ENCODE results near the gene GALR1.

The GALR1 gene

DNA sequence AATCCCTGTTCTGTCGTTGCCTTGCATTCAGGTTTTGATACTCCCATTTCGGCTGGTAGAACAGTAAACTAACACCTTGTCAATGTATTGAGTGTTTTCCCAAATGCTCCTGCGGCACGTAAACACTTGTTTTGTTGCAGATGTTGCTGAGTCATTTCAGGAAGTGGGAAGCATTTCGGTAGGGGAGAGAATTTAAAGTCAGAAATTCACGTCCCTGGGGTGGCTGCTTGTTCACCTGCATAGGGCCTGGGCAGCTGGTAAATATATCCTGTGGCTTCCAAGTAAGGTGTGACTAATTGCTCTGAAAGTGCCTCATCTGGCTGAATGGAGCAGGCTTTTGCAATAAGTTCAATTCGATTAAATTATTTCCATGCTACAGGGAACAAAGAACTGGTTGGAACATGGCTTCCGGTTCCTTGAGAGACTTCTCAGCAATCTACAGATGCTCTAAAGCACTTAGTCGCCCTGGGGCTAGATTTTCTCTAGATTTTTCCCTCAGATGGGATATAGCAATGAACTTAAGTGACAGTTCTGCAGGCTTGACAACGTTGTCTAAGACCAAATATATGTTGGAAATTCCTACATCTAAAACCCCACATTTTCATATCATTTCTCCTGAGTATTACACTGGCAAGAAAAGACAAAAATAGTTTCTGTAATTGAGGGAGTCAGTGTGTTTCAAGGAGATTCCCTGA is 5.2 kb downstream of the GALR1 start:
- TF ChIP-seq EGR1 (IDR thresholded peaks at IDR 0.05) (no peak), NFIC (IDR thresholded peaks at IDR 0.05) (no peak), TCF12 (IDR thresholded peaks at IDR 0.05; ENCODE audit: low read depth) (no peak), CEBPB (IDR thresholded peaks at IDR 0.05) (no peak), RAD21 (IDR thresholded peaks at IDR 0.05; ENCODE audit: low read depth) (no peak), MAX (IDR thresholded peaks at IDR 0.05) (no peak), FOXM1 (IDR thresholded peaks at IDR 0.05; ENCODE audit: borderline replicate concordance, low read depth) (no peak), ZBTB7A (IDR thresholded peaks at IDR 0.05; ENCODE audit: low read depth) (no peak), CREB1 (IDR thresholded peaks at IDR 0.05; ENCODE audit: low read depth) (no peak), EP300 (IDR thresholded peaks at IDR 0.05; ENCODE audit: borderline replicate concordance) (no peak), TEAD4 (IDR thresholded peaks at IDR 0.05) (no peak), YY1 (IDR thresholded peaks at IDR 0.05; ENCODE audit: low read depth) (no peak)
- TF ChIP-seq, protein P1, sequence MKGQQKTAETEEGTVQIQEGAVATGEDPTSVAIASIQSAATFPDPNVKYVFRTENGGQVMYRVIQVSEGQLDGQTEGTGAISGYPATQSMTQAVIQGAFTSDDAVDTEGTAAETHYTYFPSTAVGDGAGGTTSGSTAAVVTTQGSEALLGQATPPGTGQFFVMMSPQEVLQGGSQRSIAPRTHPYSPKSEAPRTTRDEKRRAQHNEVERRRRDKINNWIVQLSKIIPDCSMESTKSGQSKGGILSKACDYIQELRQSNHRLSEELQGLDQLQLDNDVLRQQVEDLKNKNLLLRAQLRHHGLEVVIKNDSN (IDR thresholded peaks at IDR 0.05): no peak

GRCh38 chr18:77255426-77256105 is 5.9 kb downstream of the GALR1 start:
- TF ChIP-seq EP300 (IDR thresholded peaks at IDR 0.05; ENCODE audit: borderline replicate concordance): no peak

GRCh38 chr18:77262643-77263465 is 13.2 kb downstream of the GALR1 start:
- TF ChIP-seq NFIC (IDR thresholded peaks at IDR 0.05): no peak
- TF ChIP-seq EGR1 (IDR thresholded peaks at IDR 0.05): no peak
- TF ChIP-seq, protein P1 (IDR thresholded peaks at IDR 0.05): no peak
- no peak for TF ChIP-seq TAF1 (IDR thresholded peaks at IDR 0.05; ENCODE audit: low read depth)
- TF ChIP-seq RAD21 (IDR thresholded peaks at IDR 0.05; ENCODE audit: low read depth): no peak
- no peak for TF ChIP-seq CREB1 (IDR thresholded peaks at IDR 0.05; ENCODE audit: low read depth)
- TF ChIP-seq TEAD4 (IDR thresholded peaks at IDR 0.05): no peak
- no peak for TF ChIP-seq MAX (IDR thresholded peaks at IDR 0.05)
- no peak for TF ChIP-seq FOXM1 (IDR thresholded peaks at IDR 0.05; ENCODE audit: borderline replicate concordance, low read depth)
- no peak for TF ChIP-seq CEBPB (IDR thresholded peaks at IDR 0.05)
- no peak for TF ChIP-seq ZBTB7A (IDR thresholded peaks at IDR 0.05; ENCODE audit: low read depth)

GRCh38 chr18:77263466-77263763 is 13.8 kb downstream of the GALR1 start:
- TF ChIP-seq EGR1 (IDR thresholded peaks at IDR 0.05): no peak
- TF ChIP-seq, protein P1 (IDR thresholded peaks at IDR 0.05): no peak
- TF ChIP-seq RAD21 (IDR thresholded peaks at IDR 0.05; ENCODE audit: low read depth): no peak

DNA sequence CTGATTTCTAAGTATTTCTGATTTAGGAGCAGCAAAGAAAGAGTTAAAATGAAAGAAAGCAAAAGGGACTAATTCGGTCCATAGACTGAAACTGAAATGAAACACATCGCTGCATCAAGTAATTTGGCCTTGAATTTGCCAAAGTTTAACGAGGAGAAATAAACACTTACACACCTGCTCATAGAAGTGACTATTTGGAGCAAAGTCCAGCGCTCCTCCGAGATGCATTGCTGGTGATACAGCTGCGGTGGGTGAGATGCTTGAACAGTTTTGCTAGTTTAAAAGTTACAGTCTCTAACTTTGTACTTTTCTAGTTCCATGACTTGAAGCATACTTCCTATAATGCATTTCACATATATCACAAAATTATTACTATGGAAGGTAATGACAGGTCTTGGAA is 18.3 kb downstream of the GALR1 start:
- no peak for TF ChIP-seq YY1 (IDR thresholded peaks at IDR 0.05; ENCODE audit: low read depth)
- no peak for TF ChIP-seq FOXM1 (IDR thresholded peaks at IDR 0.05; ENCODE audit: borderline replicate concordance, low read depth)
- no peak for TF ChIP-seq REST (IDR thresholded peaks at IDR 0.05; ENCODE audit: low read depth)
- TF ChIP-seq ZBTB7A (IDR thresholded peaks at IDR 0.05; ENCODE audit: low read depth): no peak
- TF ChIP-seq NFIC (IDR thresholded peaks at IDR 0.05): no peak
- TF ChIP-seq TEAD4 (IDR thresholded peaks at IDR 0.05): no peak
- no peak for TF ChIP-seq EP300 (IDR thresholded peaks at IDR 0.05; ENCODE audit: borderline replicate concordance)
- TF ChIP-seq TAF1 (IDR thresholded peaks at IDR 0.05; ENCODE audit: low read depth): no peak
- TF ChIP-seq CREB1 (IDR thresholded peaks at IDR 0.05; ENCODE audit: low read depth): no peak
- no peak for TF ChIP-seq RAD21 (IDR thresholded peaks at IDR 0.05; ENCODE audit: low read depth)
- no peak for TF ChIP-seq EGR1 (IDR thresholded peaks at IDR 0.05)
- no peak for TF ChIP-seq CEBPB (IDR thresholded peaks at IDR 0.05)
- TF ChIP-seq, protein P1 (IDR thresholded peaks at IDR 0.05): no peak
- no peak for TF ChIP-seq TCF12 (IDR thresholded peaks at IDR 0.05; ENCODE audit: low read depth)
- no peak for TF ChIP-seq MAX (IDR thresholded peaks at IDR 0.05)

- TF ChIP-seq FOXM1 (IDR thresholded peaks at IDR 0.05; ENCODE audit: borderline replicate concordance, low read depth) (no peak), TCF12 (IDR thresholded peaks at IDR 0.05; ENCODE audit: low read depth) (no peak), MAX (IDR thresholded peaks at IDR 0.05) (no peak), REST (IDR thresholded peaks at IDR 0.05; ENCODE audit: low read depth) (no peak), TAF1 (IDR thresholded peaks at IDR 0.05; ENCODE audit: low read depth) (no peak), NFIC (IDR thresholded peaks at IDR 0.05) (no peak), ZBTB7A (IDR thresholded peaks at IDR 0.05; ENCODE audit: low read depth) (no peak), EP300 (IDR thresholded peaks at IDR 0.05; ENCODE audit: borderline replicate concordance) (no peak), CREB1 (IDR thresholded peaks at IDR 0.05; ENCODE audit: low read depth) (no peak), EGR1 (IDR thresholded peaks at IDR 0.05) (no peak), YY1 (IDR thresholded peaks at IDR 0.05; ENCODE audit: low read depth) (no peak), RAD21 (IDR thresholded peaks at IDR 0.05; ENCODE audit: low read depth) (no peak), TEAD4 (IDR thresholded peaks at IDR 0.05) (no peak), CEBPB (IDR thresholded peaks at IDR 0.05) (no peak)
- TF ChIP-seq, protein P1 (IDR thresholded peaks at IDR 0.05): no peak
Observed at GRCh38 chr18:77268456-77268855, 18.8 kb downstream of the GALR1 start.

All from Ishikawa (cell line).